Measurements from ENCODE around the gene NAA30. TPM values are rescaled to one million over a fixed set of nuclear protein-coding genes. Genes with fewer than 3 reads are reported as not detected.

NAA30 gene
- polyA plus RNA-seq, 4 donors = 28.8 to 35.4 (median 32.8) TPM

Other genes with a start within 250 kb of the NAA30 start
- gene EXOC5, start 121.7 kb upstream of the NAA30 start, polyA plus RNA-seq (ENCODE audit: insufficient read length in 4 of 4) = 10 to 100 TPM; 64.2 to 93.5 (median 82.8) TPM
- 10 to 100 TPM; 49.9 to 65.6 (median 64.4) TPM for gene AP5M1, start 121.6 kb upstream of the NAA30 start, polyA plus RNA-seq (ENCODE audit: insufficient read length in 4 of 4)
- 100 to 1,000 TPM; 183 to 345 (median 202) TPM for gene CCDC198, start 103.3 kb downstream of the NAA30 start, polyA plus RNA-seq (ENCODE audit: insufficient read length in 4 of 4)

Measured in right renal pelvis (tissue), 4 donors.